B cell (primary cell): ENCODE measurements around the gene OLFM3. TPM values are rescaled to one million over a fixed set of nuclear protein-coding genes. Genes with fewer than 3 reads are reported as not detected.

Experiments used
- ATAC-seq: fragments of 200-7000 bp; cut with Tn5 transposase; one replicate; pipeline ENCODE4 v1.10.0; 2021; ENCODE audit warnings: low read depth, mild to moderate bottlenecking, moderate number of reproducible peaks, moderate library complexity
- CTCF ChIA-PET: fragments of 350-600 bp; sonication (Branson Sonifier 250); formaldehyde crosslinking; loops from one replicate; lab custom pipeline; 2021; ENCODE audit warnings: antibody characterized with exemption, inconsistent platforms; lab: Charles Lee
- POLR2A ChIA-PET: fragments of 350-600 bp; sonication (Branson Sonifier 250); formaldehyde crosslinking; loops from one replicate; lab custom pipeline; 2021; ENCODE audit warnings: antibody characterized with exemption; lab: Charles Lee
- DNase-seq: peaks from one replicate; pipeline ENCODE4 v3.0.0; 2013
- H2AFZ ChIP-seq: 2 replicates; pipeline ENCODE4 v1.6.1; 2012; ENCODE audit warnings: mild to moderate bottlenecking, low read depth, low read length; ENCODE audit not compliant: insufficient read depth, poor library complexity, severe bottlenecking
- H3K27ac ChIP-seq, 2 donors: 1 replicate in 1 of 2; 2 replicates in 1 of 2; pipeline ENCODE4 v1.5.1; 2012 to 2013; ENCODE audit warnings: low read length in 2 of 2, mild to moderate bottlenecking in 2 of 2, moderate library complexity in 1 of 2
- H3K27me3 ChIP-seq, 4 experiments: fragments of 200-600 bp in 1 of 4; sonication (generic) in 1 of 4; replicated peaks in 1 of 4; 1 replicate in 2 of 4; 2 replicates in 2 of 4; pipeline versions ENCODE4 v1.6.1 to v1.7.0; 2013 to 2016; ENCODE audit warnings: low read length in 3 of 4, mild to moderate bottlenecking in 2 of 4, mixed read lengths in 1 of 4, moderate library complexity in 1 of 4; ENCODE audit not compliant: insufficient read depth in 4 of 4, control insufficient read depth in 3 of 4; ENCODE audit errors: control extremely low read depth in 1 of 4
- H3K36me3 ChIP-seq, 2 experiments: replicated peaks in 1 of 2; 1 replicate in 1 of 2; 2 replicates in 1 of 2; pipeline versions ENCODE4 v1.6.1 to v1.7.1; 2013; ENCODE audit warnings: low read length in 1 of 2; ENCODE audit not compliant: insufficient read depth in 2 of 2, control insufficient read depth in 1 of 2; ENCODE audit errors: control extremely low read depth in 1 of 2, extremely low read depth in 1 of 2
- H3K4me1 ChIP-seq, 2 donors: fragments of 200-600 bp in 1 of 2; sonication (generic) in 1 of 2; 1 replicate in 1 of 2; 2 replicates in 1 of 2; pipeline versions ENCODE4 v1.5.1 to v1.6.1; 2013 to 2017; ENCODE audit warnings: low read length in 2 of 2; ENCODE audit not compliant: control insufficient read depth in 2 of 2, insufficient read depth in 2 of 2
- H3K4me2 ChIP-seq: replicated peaks from 2 replicates; pipeline ENCODE3; 2012; ENCODE audit warnings: mild to moderate bottlenecking, low read depth, low read length; ENCODE audit not compliant: poor library complexity, severe bottlenecking
- H3K4me3 ChIP-seq, 5 experiments: fragments of 200-600 bp in 1 of 5; sonication (generic) in 1 of 5; 1 replicate in 3 of 5; 2 replicates in 2 of 5; pipeline versions ENCODE4 v1.5.1 to v1.7.0; 2011 to 2016; ENCODE audit warnings: low read length in 4 of 5, mild to moderate bottlenecking in 4 of 5, low read depth in 2 of 5, control low read depth in 1 of 5, moderate library complexity in 1 of 5; ENCODE audit not compliant: insufficient read depth in 1 of 5; ENCODE audit errors: control extremely low read depth in 1 of 5, extremely low read depth in 1 of 5
- H3K79me2 ChIP-seq: fragments of 200-600 bp; sonication (generic); one replicate; pipeline ENCODE4 v1.6.0; 2016; ENCODE audit warnings: low read length; ENCODE audit not compliant: control insufficient read depth, insufficient read depth
- H3K9ac ChIP-seq: fragments of 200-600 bp; sonication (generic); 2 replicates; pipeline ENCODE4 v1.6.1; 2017; ENCODE audit warnings: mild to moderate bottlenecking, low read length, moderate library complexity
- H3K9me3 ChIP-seq, 3 donors: one replicate each; pipeline versions ENCODE4 v1.6.1 to v1.7.1; 2013; ENCODE audit warnings: low read length in 2 of 3; ENCODE audit not compliant: control insufficient read depth in 2 of 3, insufficient read depth in 1 of 3; ENCODE audit errors: control extremely low read depth in 1 of 3
- H4K20me1 ChIP-seq: 2 replicates; pipeline ENCODE4 v1.6.0; 2012; ENCODE audit warnings: mild to moderate bottlenecking, low read length; ENCODE audit not compliant: insufficient read depth, control insufficient read depth, poor library complexity, severe bottlenecking
- H3K27ac Mint-ChIP-seq: one replicate; pipeline ENCODE4 v1.8.0; 2021; ENCODE audit warnings: mixed read lengths
- H3K27me3 Mint-ChIP-seq: one replicate; pipeline ENCODE4 v1.8.0; 2021; ENCODE audit warnings: mixed read lengths
- H3K4me1 Mint-ChIP-seq: one replicate; pipeline ENCODE4 v1.8.0; 2021; ENCODE audit warnings: mixed read lengths
- H3K4me3 Mint-ChIP-seq: one replicate; pipeline ENCODE4 v1.8.0; 2021; ENCODE audit warnings: mixed read lengths
- H3K9me3 Mint-ChIP-seq: one replicate; pipeline ENCODE4 v1.8.0; 2022; ENCODE audit warnings: mixed read lengths; ENCODE audit not compliant: insufficient read depth
- EZH2 ChIP-seq: IDR thresholded peaks from 2 replicates; pipeline ENCODE4 v1.6.1; 2012; ENCODE audit warnings: borderline replicate concordance, low read depth, mild to moderate bottlenecking, moderate library complexity, low read length; ENCODE audit not compliant: insufficient read depth, poor library complexity, severe bottlenecking
- WGBS: methylation state at CpG from one replicate; pipeline ENCODE4 v1.1.5; 2013; ENCODE audit warnings: missing lambda C conversion rate; ENCODE audit not compliant: insufficient coverage; 5-methylcytosine and 5-hydroxymethylcytosine counted together
- intact Hi-C: fragments of 100-400 bp; cut with micrococcal nuclease; formaldehyde crosslinking; loops from one replicate; pipeline ENCODE4 v1.10.0; 2022
- polyA plus RNA-seq: library from polyadenylated mRNA; depleted of rRNA; stranded (reverse); fragments of >200 nt; gene quantifications from 2 replicates; pipeline ENCODE4 v1.2.3, GENCODE V29; 2012
- total RNA-seq, 2 donors: library from RNA; stranded (reverse); fragments of 120-200 nt in 1 of 2; gene quantifications; 1 replicate in 1 of 2; 2 replicates in 1 of 2; pipeline versions ENCODE4 v1.2.3 to v1.2.4, GENCODE V29; 2013 to 2022
- TF ChIP-seq, protein P1 (sequence below): fragments of 200-600 bp; IDR thresholded peaks from one replicate; pipeline ENCODE4 v1.8.0; 2022; ENCODE audit warnings: antibody characterized with exemption, mild to moderate bottlenecking

OLFM3 gene
- total and polyA plus RNA-seq, 2 donors (not counting 1 experiment from before 2014, with no cell fraction given), result not detected

DNA sequence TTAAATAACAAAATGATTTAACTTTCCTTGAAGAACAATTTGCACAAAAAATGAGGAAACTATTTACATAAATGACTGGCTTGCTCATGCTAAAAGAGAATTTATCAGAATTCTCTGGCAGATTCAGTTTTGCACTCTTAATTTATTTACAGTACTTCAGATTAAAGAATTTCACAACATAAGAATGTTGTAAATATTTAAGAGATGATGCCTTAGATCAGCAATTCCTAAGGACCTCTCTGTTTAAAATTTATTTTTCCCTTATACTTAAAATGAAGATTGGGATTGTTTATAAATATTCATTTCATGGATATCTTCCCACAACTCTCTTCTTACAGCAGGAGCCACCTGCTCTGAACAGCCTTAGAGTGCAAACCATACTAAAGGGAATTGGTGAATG is 120.8 kb downstream of the OLFM3 start:
- no peak overlapping the region for H3K27ac ChIP-seq
- H3K9ac ChIP-seq, result no peak overlapping the region
- DNase-seq (no peak), ATAC-seq (no peak)
- no peaks in the 10 kb centered on the region for H3K9me3 Mint-ChIP-seq
- H3K79me2 ChIP-seq, result no peaks in the 10 kb centered on the region
- no peak overlapping the region for H2AFZ ChIP-seq
- no peaks in the 10 kb centered on the region for H3K4me1 ChIP-seq
- ChIA-PET POLR2A (no interaction called here), CTCF (no interaction called here)
- no peak overlapping the region for H3K4me2 ChIP-seq
- no peak overlapping the region for H3K4me3 ChIP-seq
- no peak for TF ChIP-seq EZH2
- TF ChIP-seq, protein P1, sequence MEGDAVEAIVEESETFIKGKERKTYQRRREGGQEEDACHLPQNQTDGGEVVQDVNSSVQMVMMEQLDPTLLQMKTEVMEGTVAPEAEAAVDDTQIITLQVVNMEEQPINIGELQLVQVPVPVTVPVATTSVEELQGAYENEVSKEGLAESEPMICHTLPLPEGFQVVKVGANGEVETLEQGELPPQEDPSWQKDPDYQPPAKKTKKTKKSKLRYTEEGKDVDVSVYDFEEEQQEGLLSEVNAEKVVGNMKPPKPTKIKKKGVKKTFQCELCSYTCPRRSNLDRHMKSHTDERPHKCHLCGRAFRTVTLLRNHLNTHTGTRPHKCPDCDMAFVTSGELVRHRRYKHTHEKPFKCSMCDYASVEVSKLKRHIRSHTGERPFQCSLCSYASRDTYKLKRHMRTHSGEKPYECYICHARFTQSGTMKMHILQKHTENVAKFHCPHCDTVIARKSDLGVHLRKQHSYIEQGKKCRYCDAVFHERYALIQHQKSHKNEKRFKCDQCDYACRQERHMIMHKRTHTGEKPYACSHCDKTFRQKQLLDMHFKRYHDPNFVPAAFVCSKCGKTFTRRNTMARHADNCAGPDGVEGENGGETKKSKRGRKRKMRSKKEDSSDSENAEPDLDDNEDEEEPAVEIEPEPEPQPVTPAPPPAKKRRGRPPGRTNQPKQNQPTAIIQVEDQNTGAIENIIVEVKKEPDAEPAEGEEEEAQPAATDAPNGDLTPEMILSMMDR, result no peak
- intact Hi-C loops, result no loop called here
- H3K36me3 ChIP-seq, result no peaks in the 10 kb centered on the region
- no peaks in the 10 kb centered on the region for H4K20me1 ChIP-seq
- H3K27ac Mint-ChIP-seq, result no peak overlapping the region
- H3K27me3 ChIP-seq, result no peaks in the 10 kb centered on the region
- H3K27me3 Mint-ChIP-seq, result no peaks in the 10 kb centered on the region
- H3K9me3 ChIP-seq, result no peaks in the 10 kb centered on the region
- no peaks in the 10 kb centered on the region for H3K4me1 Mint-ChIP-seq
- H3K4me3 Mint-ChIP-seq, result no peak overlapping the region

DNA sequence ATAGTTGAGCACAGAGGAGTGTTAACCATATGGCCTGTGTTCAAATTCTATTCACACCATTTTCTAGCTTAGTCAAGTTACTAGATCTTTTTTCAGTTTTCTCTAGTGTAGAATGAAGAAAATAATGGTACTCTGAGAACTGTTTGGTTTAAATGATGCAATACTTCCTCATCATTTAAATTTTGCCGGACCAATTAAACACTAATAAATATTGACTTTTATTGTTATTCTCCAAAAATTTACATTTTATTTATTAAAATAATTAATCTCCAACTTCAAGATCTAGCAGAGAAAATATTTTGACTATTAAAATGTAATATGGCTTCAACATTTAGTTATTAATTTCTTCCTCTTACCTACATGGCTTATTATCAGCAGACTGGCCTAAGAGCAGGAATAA is 123.1 kb downstream of the OLFM3 start:
- CTCF ChIA-PET, result no interaction called here

More for the DNA sequence above, 123.1 kb downstream of the OLFM3 start:
- Histone ChIP-seq H3K79me2 (no peaks in the 10 kb centered on the region), H3K9me3 (no peaks in the 10 kb centered on the region), H3K9ac (no peak overlapping the region), H3K4me3 (no peak overlapping the region), H3K27me3 (no peaks in the 10 kb centered on the region), H3K4me2 (no peak overlapping the region), H2AFZ (no peak overlapping the region), H4K20me1 (no peaks in the 10 kb centered on the region), H3K27ac (no peak overlapping the region), H3K4me1 (no peaks in the 10 kb centered on the region), H3K36me3 (no peaks in the 10 kb centered on the region)
- H3K27ac Mint-ChIP-seq, result no peak overlapping the region
- DNase-seq (no peak), ATAC-seq (no peak)
- TF ChIP-seq, protein P1, result no peak
- no peak for TF ChIP-seq EZH2
- no peaks in the 10 kb centered on the region for H3K4me1 Mint-ChIP-seq
- no peaks in the 10 kb centered on the region for H3K9me3 Mint-ChIP-seq
- POLR2A ChIA-PET, result no interaction called here
- WGBS, result no CpG with 5 or more reads among the region's 1 CpG
- H3K4me3 Mint-ChIP-seq, result no peak overlapping the region
- no peaks in the 10 kb centered on the region for H3K27me3 Mint-ChIP-seq
- intact Hi-C loops, result no loop called here
